ENCODE data around the gene KRTAP2-3. TPM values are rescaled to one million over a fixed set of nuclear protein-coding genes. Genes with fewer than 3 reads are reported as not detected.

KRTAP2-3 gene
- total RNA-seq, 1 experiment from 2014 or later = 6.3 TPM

DNA sequence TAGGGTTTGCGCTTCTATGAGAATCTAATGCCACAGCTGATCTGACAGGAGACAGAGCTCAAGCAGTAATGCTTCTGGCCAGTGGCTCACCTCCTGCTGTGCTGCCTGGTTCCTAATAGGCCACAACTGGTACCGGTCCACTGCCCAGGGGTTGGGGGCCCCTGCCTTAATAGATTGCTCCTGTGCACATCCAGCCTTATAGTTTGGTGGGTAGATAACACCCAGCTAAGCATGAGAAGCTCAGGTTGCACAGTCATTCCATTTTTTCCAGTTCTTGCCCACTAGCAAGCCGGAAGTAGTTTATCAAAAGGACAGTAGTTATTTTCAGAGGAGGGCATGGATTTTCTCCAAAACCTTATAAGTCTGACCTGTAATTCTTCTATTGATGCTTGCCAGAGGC, 40.5 kb downstream of the KRTAP2-3 start:
- TF ChIP-seq, protein P1, sequence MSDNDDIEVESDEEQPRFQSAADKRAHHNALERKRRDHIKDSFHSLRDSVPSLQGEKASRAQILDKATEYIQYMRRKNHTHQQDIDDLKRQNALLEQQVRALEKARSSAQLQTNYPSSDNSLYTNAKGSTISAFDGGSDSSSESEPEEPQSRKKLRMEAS (IDR thresholded peaks at IDR 0.05) = no peak
- TF ChIP-seq POLR2AphosphoS5 (IDR thresholded peaks at IDR 0.05; ENCODE audit: low read depth, low read length) = no peak
- no peak for TF ChIP-seq FOSL1 (IDR thresholded peaks at IDR 0.05; ENCODE audit: low read depth)
- TF ChIP-seq ZFX (IDR thresholded peaks at IDR 0.05) = no peak
- TF ChIP-seq EZH2phosphoT487 (IDR thresholded peaks at IDR 0.05; ENCODE audit: borderline replicate concordance) = no peak
- no peak for TF ChIP-seq POLR2A (IDR thresholded peaks at IDR 0.05; ENCODE audit: borderline replicate concordance, extremely low read depth, insufficient read depth, insufficient read length)
- Histone ChIP-seq H3K27me3 (ENCODE audit: insufficient read depth, low read length) (no peaks in the 10 kb centered on the region), H3K79me2 (ENCODE audit: insufficient read depth, low read length) (no peaks in the 10 kb centered on the region), H3K9me3 (ENCODE audit: control insufficient read depth in 1 of 2, insufficient read depth in 1 of 2, low read depth in 1 of 2, low read length in 2 of 2) (peaks cover 0 to 9% of the 10 kb centered on the region in 2 experiments; a peak in 1 of 4 replicates), H2AFZ (ENCODE audit: low read depth, low read length, poor library complexity, severe bottlenecking) (no peak overlapping the region), H3K36me3 (ENCODE audit: control insufficient read depth in 1 of 2, insufficient read depth in 2 of 2, low read length in 2 of 2) (no peaks in the 10 kb centered on the region; a peak in 1 of 4 replicates), H4K20me1 (ENCODE audit: insufficient read depth) (no peaks in the 10 kb centered on the region), H3K4me2 (ENCODE audit: low read length) (no peak overlapping the region), H3K9ac (ENCODE audit: low read length) (no peak overlapping the region), H3K9me2 (ENCODE audit: insufficient read depth) (no peaks in the 10 kb centered on the region), H3K27ac (ENCODE audit: low read depth, low read length) (no peak overlapping the region), H3K4me1 (ENCODE audit: control insufficient read depth in 1 of 2, insufficient read depth in 2 of 2, low read length in 2 of 2) (no peaks in the 10 kb centered on the region), H3K4me3 (replicated peaks in 1 of 2; ENCODE audit: low read depth in 1 of 2, low read length in 2 of 2) (no peak overlapping the region)
- DNase-seq (ENCODE audit: low read depth, low spot score) (no peak), ATAC-seq (no peak)
- no TSS peak for BruUV-seq (replicated peaks)
- ChIA-PET RAD21 (ENCODE audit: low non-redundant PET in 1 of 2, low total read pairs in 2 of 2, uncharacterized antibody in 2 of 2, unreplicated experiment in 2 of 2) (no interaction called here), POLR2A (no interaction called here), CTCF (no interaction called here)
- intact Hi-C loops (cut with micrococcal nuclease) = no loop called here

DNA sequence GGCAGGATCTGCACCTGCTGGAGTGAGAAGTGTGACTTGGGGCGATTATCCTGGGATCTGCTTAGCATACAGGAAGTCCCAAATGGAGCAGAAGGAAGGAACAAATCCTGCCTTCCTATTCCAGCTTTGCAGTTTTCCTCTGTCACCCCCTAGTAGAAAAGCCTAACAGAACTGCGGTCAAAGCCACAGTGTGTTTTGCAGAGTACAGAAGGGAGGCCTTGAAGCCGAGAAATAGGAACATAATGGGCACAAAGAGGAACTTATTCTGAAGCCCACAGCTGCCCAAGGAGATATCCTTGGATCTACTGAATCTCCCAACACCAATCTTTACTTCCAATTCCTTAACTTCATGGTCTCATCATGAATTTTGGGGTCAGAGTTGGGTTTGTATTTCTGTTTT, 41.4 kb downstream of the KRTAP2-3 start:
- Histone ChIP-seq H3K4me2 (ENCODE audit: low read length) (no peak overlapping the region), H3K79me2 (ENCODE audit: insufficient read depth, low read length) (no peaks in the 10 kb centered on the region), H3K4me1 (ENCODE audit: control insufficient read depth in 1 of 2, insufficient read depth in 2 of 2, low read length in 2 of 2) (no peaks in the 10 kb centered on the region), H3K27ac (ENCODE audit: low read depth, low read length) (no peak overlapping the region), H3K9me3 (ENCODE audit: control insufficient read depth in 1 of 2, insufficient read depth in 1 of 2, low read depth in 1 of 2, low read length in 2 of 2) (peaks cover 0 to 7% of the 10 kb centered on the region in 2 experiments; a peak in 1 of 4 replicates), H3K9me2 (ENCODE audit: insufficient read depth) (no peaks in the 10 kb centered on the region), H2AFZ (ENCODE audit: low read depth, low read length, poor library complexity, severe bottlenecking) (no peak overlapping the region), H3K27me3 (ENCODE audit: insufficient read depth, low read length) (no peaks in the 10 kb centered on the region), H3K4me3 (replicated peaks in 1 of 2; ENCODE audit: low read depth in 1 of 2, low read length in 2 of 2) (no peak overlapping the region), H3K36me3 (ENCODE audit: control insufficient read depth in 1 of 2, insufficient read depth in 2 of 2, low read length in 2 of 2) (no peaks in the 10 kb centered on the region; a peak in 1 of 4 replicates), H4K20me1 (ENCODE audit: insufficient read depth) (no peaks in the 10 kb centered on the region), H3K9ac (ENCODE audit: low read length) (no peak overlapping the region)
- DNase-seq (ENCODE audit: low read depth, low spot score) (no peak), ATAC-seq (no peak)
- intact Hi-C loops (cut with micrococcal nuclease) = no loop called here
- ChIA-PET RAD21 (ENCODE audit: low non-redundant PET in 1 of 2, low total read pairs in 2 of 2, uncharacterized antibody in 2 of 2, unreplicated experiment in 2 of 2) (no interaction called here), POLR2A (no interaction called here), CTCF (no interaction called here)
- no TSS peak for BruUV-seq (replicated peaks)
- TF ChIP-seq CEBPB (IDR thresholded peaks at IDR 0.05; ENCODE audit: low read depth) (no peak), JUND (IDR thresholded peaks at IDR 0.05) (no peak), EZH2 (IDR thresholded peaks at IDR 0.05) (no peak), RAD21 (IDR thresholded peaks at IDR 0.05; ENCODE audit: low read depth) (no peak), EZH2phosphoT487 (IDR thresholded peaks at IDR 0.05; ENCODE audit: borderline replicate concordance) (no peak), SP1 (IDR thresholded peaks at IDR 0.05; ENCODE audit: low read depth) (no peak), ELF1 (IDR thresholded peaks at IDR 0.05; ENCODE audit: borderline replicate concordance, low read depth) (no peak), YY1 (IDR thresholded peaks at IDR 0.05; ENCODE audit: extremely low read depth, insufficient replicate concordance, low read depth, low read length) (no peak), SRF (IDR thresholded peaks at IDR 0.05; ENCODE audit: low read depth) (no peak)
- TF ChIP-seq, protein P2, sequence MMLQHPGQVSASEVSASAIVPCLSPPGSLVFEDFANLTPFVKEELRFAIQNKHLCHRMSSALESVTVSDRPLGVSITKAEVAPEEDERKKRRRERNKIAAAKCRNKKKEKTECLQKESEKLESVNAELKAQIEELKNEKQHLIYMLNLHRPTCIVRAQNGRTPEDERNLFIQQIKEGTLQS (IDR thresholded peaks at IDR 0.05) = no peak
- TF ChIP-seq, protein P3, sequence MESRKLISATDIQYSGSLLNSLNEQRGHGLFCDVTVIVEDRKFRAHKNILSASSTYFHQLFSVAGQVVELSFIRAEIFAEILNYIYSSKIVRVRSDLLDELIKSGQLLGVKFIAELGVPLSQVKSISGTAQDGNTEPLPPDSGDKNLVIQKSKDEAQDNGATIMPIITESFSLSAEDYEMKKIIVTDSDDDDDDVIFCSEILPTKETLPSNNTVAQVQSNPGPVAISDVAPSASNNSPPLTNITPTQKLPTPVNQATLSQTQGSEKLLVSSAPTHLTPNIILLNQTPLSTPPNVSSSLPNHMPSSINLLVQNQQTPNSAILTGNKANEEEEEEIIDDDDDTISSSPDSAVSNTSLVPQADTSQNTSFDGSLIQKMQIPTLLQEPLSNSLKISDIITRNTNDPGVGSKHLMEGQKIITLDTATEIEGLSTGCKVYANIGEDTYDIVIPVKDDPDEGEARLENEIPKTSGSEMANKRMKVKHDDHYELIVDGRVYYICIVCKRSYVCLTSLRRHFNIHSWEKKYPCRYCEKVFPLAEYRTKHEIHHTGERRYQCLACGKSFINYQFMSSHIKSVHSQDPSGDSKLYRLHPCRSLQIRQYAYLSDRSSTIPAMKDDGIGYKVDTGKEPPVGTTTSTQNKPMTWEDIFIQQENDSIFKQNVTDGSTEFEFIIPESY (IDR thresholded peaks at IDR 0.05; ENCODE audit: extremely low read depth, insufficient replicate concordance, low read length) = no peak
- TF ChIP-seq, protein P4, sequence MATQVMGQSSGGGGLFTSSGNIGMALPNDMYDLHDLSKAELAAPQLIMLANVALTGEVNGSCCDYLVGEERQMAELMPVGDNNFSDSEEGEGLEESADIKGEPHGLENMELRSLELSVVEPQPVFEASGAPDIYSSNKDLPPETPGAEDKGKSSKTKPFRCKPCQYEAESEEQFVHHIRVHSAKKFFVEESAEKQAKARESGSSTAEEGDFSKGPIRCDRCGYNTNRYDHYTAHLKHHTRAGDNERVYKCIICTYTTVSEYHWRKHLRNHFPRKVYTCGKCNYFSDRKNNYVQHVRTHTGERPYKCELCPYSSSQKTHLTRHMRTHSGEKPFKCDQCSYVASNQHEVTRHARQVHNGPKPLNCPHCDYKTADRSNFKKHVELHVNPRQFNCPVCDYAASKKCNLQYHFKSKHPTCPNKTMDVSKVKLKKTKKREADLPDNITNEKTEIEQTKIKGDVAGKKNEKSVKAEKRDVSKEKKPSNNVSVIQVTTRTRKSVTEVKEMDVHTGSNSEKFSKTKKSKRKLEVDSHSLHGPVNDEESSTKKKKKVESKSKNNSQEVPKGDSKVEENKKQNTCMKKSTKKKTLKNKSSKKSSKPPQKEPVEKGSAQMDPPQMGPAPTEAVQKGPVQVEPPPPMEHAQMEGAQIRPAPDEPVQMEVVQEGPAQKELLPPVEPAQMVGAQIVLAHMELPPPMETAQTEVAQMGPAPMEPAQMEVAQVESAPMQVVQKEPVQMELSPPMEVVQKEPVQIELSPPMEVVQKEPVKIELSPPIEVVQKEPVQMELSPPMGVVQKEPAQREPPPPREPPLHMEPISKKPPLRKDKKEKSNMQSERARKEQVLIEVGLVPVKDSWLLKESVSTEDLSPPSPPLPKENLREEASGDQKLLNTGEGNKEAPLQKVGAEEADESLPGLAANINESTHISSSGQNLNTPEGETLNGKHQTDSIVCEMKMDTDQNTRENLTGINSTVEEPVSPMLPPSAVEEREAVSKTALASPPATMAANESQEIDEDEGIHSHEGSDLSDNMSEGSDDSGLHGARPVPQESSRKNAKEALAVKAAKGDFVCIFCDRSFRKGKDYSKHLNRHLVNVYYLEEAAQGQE (IDR thresholded peaks at IDR 0.05; ENCODE audit: low read depth) = no peak
- TF ChIP-seq, protein P1 (IDR thresholded peaks at IDR 0.05) = no peak

Data from HCT116 (cell line).